ENCODE results near the gene LRRC73.

Gene LRRC73

GRCh38 chr6:43493833-43494232 is 16.3 kb downstream of the LRRC73 start:
- FAIRE-seq (no peak), DNase-seq (ENCODE audit: insufficient read length, low spot score) (no peak)

- no peak for DNase-seq (ENCODE audit: insufficient read length, low spot score)
- no peak for FAIRE-seq
These were observed 16.9 kb downstream of the LRRC73 start for GRCh38 chr6:43493230-43493629.

- FAIRE-seq, result no peak
These were observed 17.5 kb downstream of the LRRC73 start for GRCh38 chr6:43492673-43493072.

GRCh38 chr6:43491750-43492661 is 18.1 kb downstream of the LRRC73 start:
- no peak for FAIRE-seq
- no peak for DNase-seq (ENCODE audit: insufficient read length, low spot score)

More at GRCh38 chr6:43492673-43493072, 17.5 kb downstream of the LRRC73 start:
- DNase-seq (ENCODE audit: insufficient read length, low spot score), result no peak

- no peak for FAIRE-seq
- no peak for DNase-seq (ENCODE audit: insufficient read length, low spot score)
These were observed 19.6 kb downstream of the LRRC73 start for GRCh38 chr6:43490523-43490939.

- no peak for FAIRE-seq
- no peak for DNase-seq (ENCODE audit: insufficient read length, low spot score)
These were observed 20.7 kb downstream of the LRRC73 start for GRCh38 chr6:43489277-43490072.

- DNase-seq (ENCODE audit: insufficient read length, low spot score) (no peak), FAIRE-seq (no peak)
These were observed 21.4 kb downstream of the LRRC73 start for GRCh38 chr6:43488667-43489276.

- DNase-seq (ENCODE audit: insufficient read length, low spot score) (no peak), FAIRE-seq (no peak)
These were observed 28.4 kb downstream of the LRRC73 start for GRCh38 chr6:43481591-43482236.

- DNase-seq (ENCODE audit: insufficient read length, low spot score), result no peak
- no peak for FAIRE-seq
These were observed 29.1 kb downstream of the LRRC73 start for GRCh38 chr6:43481075-43481474.

GRCh38 chr6:43478008-43478372 is 32.2 kb downstream of the LRRC73 start:
- FAIRE-seq, result peak; percentile 48
- no peak for DNase-seq (ENCODE audit: insufficient read length, low spot score)

- DNase-seq (ENCODE audit: insufficient read length, low spot score) (peak; percentile 87), FAIRE-seq (peak; percentile 90)
These were observed 32.7 kb downstream of the LRRC73 start, which contains the start of gene TJAP1 for GRCh38 chr6:43477235-43478007. Gene TJAP1, plus strand, starts transcription at chr6:43477570. Its CDS starts 21,432 bp downstream, at chr6:43499002.

GRCh38 chr6:43476746-43477145 is 33.4 kb downstream of the LRRC73 start:
- DNase-seq (ENCODE audit: insufficient read length, low spot score) (no peak), FAIRE-seq (no peak)

- no peak for DNase-seq (ENCODE audit: insufficient read length, low spot score)
These were observed 34.6 kb downstream of the LRRC73 start for GRCh38 chr6:43475516-43475915.

GRCh38 chr6:43472515-43472914 is 37.6 kb downstream of the LRRC73 start:
- no peak for FAIRE-seq
- no peak for DNase-seq (ENCODE audit: insufficient read length, low spot score)

More at GRCh38 chr6:43475516-43475915, 34.6 kb downstream of the LRRC73 start:
- FAIRE-seq, result no peak

- FAIRE-seq (no peak), DNase-seq (ENCODE audit: insufficient read length, low spot score) (no peak)
These were observed 38.7 kb downstream of the LRRC73 start for GRCh38 chr6:43471399-43471798.

GRCh38 chr6:43469947-43470346 is 40.2 kb downstream of the LRRC73 start:
- FAIRE-seq (no peak), DNase-seq (ENCODE audit: insufficient read length, low spot score) (no peak)

- no peak for FAIRE-seq
- DNase-seq (ENCODE audit: insufficient read length, low spot score), result no peak
These were observed 41.1 kb downstream of the LRRC73 start for GRCh38 chr6:43468748-43469681.

GRCh38 chr6:43468240-43468639 is 41.9 kb downstream of the LRRC73 start:
- FAIRE-seq, result no peak

GRCh38 chr6:43467752-43468151 is 42.4 kb downstream of the LRRC73 start:
- FAIRE-seq, result no peak
- no peak for DNase-seq (ENCODE audit: insufficient read length, low spot score)

More at GRCh38 chr6:43468240-43468639, 41.9 kb downstream of the LRRC73 start:
- no peak for DNase-seq (ENCODE audit: insufficient read length, low spot score)

All from GM19239 (cell line).